HG03025 (cell line): ENCODE measurements around the gene AMPD3.
A peak's percentile ranks its signal among the peaks of the same experiment; 100 is the strongest.

Source experiments
- ATAC-seq: cut with Tn5 transposase; IDR thresholded peaks from one replicate; pipeline ENCODE4 v1.9.1; 2021; ENCODE audit warnings: mild to moderate bottlenecking, moderate library complexity; ENCODE audit not compliant: unreplicated experiment, low FRiP score

Gene AMPD3

DNA sequence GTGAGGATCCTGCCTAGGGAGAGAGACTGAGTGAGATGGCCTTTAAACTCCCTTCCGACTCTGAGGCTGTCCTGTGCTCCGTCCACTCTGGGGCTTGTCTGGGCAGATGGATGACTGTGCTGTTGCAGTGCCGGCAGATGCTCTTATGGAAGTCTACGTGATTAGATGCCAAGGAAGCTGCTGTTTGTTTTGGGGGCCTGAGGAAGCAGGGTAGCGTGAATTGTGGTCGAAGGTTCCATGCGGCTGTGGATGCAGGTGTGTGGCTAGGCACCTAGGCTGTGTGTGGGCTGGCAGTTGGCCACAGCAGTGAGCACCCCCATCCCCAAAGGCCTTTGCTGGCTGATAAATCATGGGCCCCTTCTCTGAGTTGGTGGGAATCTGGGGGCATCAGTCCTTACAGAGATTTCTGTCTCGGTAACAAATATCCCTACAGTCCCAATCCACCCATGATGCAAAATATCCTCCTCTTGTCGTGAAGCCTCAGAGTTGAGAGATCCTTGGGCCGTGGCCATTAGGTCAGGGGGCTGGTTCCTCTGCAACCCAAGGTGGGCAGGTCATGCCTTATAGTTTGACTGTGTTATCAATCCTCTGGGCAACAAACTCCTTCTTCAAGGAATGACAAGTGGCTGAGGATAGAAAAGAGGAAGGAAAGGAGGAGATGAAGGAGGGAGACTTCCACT, 31.2 kb downstream of the AMPD3 start:
- no peak for ATAC-seq

DNA sequence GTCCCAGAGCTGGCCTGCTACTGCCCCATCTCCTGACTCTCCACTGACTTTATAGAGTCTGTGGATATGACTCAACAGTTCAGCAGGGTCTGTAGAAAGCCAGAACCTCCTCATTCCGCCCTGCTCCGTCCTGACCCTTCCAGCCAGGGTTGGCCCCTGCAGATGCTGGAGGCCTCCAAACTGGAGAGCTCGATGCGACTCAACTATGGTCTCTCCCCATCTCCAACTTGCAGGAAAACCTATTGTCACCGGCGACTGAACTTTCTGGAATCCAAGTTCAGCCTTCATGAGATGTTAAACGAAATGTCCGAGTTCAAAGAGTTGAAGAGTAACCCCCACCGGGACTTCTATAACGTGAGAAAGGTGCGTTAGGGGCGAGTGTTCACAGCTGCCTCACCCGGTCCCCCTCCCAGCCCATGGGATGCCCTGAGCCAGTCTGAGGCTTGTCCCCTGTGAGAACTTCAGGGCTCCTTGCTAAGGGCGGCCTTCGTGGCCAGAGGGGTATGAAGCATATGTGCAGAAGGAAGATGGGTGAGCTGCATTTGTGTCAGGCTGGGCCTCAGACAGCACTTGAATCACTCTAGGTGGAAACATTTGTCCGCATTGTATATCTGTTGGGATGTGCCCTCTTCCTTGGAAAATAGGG, 32.1 kb downstream of the AMPD3 start:
- no peak for ATAC-seq

DNA sequence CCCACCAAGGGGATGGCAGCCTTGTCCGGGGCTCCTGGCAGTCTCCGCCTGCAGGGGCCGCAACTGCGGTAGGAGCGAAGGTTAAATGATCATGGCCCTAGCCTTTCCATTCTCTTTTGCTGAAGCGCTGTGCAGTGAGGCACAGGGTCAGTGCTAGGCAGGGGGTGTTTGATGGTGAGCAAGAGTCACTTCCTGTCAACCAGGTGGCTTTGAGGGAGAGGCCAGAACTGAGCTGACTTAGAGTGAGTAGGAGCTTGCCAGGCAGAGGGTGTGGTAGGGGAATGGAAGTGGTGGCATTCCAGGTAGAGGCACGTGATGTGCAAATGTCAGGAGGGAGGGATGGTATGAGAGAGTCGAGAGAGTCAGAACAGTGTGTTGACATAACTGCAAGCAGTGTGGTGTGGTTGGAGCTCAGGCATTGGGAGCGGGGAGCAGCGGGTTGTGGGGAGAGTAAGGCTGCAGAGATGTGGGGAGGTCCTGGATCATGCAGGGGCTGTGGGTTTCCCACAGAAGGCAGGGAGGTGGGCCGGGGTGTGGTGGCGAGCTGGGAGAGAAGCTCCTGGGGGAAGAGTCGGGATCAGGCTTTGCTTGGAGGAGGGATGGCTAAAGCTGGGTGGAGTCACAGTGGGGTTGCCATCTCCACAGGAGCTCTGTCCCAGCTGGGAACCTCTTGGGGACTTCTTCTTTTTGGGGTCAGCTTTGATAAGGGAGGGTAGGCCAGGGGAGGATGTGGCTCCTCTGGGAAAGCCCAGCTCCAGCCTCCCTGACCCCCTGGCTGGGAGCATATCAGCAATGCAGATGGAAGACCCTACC, 33.3 kb downstream of the AMPD3 start:
- no peak for ATAC-seq

DNA sequence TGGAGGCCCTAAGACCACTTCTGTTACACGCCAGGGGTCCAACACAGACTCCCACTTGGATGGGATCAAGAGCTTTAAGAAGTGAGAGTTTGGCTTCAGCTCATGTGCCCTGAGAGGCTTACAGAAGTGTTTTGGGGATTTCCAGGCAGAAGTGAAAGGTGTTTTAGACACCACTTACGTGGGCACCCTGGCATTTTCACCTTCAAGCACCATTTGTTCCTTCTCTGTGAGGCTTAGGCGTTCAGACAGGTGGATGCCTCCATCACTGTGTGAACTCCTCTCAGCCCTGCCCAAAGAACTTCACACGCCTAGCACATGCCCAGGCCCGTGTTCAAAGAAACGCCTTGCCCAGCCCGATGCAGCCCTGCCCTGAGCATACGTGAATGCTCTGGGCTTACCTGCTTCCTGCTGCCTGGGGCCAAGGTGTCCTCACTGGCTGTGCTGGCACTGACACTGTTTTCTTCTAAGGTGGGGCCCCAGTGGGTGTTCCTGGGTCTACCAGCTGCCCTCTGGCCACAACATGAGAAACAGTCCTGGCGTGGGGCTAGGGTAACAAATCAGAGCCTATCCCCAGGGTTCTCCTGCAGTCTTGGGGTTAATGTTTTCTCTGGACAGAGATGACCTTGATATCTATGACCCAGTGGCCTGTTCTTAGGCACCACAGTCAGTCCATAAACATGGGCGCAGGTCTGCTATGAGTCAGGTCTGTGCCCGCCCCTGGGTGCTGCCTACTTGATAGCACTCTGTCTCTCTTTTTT, 34.0 kb downstream of the AMPD3 start:
- ATAC-seq, result peak; percentile 51

DNA sequence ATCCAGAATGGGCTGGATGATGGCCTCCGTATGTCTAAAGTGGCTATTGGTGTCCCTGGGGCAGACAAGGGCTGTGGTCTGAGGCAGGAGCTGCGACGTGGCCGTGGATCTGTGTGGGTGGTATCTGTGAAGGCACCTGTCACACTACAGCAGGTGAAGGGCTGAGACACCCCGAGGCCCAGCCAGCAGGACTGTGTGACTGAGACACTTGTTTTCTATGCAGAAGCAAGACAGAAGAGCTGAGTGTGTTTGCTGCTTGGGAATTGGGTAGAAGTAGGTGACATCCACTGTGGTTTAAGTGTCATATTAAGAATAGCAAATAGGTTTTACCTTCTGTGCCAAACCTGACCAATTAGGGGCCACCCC, 35.0 kb downstream of the AMPD3 start:
- no peak for ATAC-seq

DNA sequence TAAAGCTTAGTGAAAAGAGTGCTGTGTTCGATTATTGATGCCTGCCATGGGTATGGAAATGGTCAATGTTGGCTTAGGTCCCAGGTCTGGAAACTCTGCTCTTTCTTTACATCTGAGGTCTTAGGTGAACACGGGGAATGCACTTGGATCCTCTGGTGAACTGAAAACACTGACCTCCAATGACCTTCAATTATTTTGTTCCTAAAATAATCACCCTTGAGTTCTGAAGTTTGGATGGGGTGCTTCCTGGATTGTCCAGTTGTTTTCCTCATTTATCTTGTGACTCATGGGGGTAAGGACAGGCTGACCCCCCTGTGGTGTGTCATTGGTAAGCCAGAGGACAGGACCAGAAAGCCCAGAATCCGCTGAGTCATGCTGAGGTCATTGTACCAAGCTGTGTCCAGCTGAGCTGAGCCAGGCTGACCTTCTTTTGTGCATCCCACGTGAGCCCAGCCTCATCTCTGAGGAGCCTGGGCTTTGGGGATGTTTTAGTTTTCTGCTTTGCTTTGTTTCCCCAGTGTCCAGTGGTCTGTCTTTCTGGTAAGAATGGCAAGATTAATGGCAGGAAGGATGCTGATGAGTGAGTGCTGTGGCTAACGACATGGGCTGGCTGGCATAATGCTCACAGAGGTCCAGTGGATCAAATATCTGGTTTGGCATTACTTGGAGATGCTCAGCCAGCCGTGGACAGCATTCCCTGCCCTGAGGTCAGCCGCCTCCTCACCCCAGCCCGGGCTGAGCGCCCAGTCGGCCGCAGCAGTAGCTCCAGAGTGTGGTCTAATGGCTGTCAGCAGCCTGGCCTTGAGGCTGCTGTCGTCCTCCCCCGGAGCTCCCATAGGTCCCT, 35.6 kb downstream of the AMPD3 start:
- ATAC-seq, result no peak

DNA sequence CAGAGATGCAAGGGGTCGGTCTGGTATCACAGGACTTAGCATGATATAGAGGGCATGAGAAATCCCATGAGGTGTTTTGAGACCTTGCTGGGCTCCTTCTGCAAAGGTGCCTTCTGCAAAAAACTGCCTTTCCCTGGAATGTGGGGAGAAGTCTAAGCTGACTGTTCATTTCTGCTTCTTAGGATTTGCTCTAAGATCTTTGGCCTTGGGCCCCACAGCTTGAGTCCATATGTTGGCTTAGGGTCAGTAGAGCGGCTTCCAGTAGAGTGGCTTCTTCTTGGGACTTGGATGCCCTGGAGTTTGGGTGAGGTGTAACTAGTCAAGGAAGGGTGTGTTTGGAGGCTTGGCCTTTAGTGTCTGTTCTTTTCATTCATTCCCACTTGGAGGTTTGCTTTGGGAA, 37.0 kb downstream of the AMPD3 start:
- no peak for ATAC-seq

DNA sequence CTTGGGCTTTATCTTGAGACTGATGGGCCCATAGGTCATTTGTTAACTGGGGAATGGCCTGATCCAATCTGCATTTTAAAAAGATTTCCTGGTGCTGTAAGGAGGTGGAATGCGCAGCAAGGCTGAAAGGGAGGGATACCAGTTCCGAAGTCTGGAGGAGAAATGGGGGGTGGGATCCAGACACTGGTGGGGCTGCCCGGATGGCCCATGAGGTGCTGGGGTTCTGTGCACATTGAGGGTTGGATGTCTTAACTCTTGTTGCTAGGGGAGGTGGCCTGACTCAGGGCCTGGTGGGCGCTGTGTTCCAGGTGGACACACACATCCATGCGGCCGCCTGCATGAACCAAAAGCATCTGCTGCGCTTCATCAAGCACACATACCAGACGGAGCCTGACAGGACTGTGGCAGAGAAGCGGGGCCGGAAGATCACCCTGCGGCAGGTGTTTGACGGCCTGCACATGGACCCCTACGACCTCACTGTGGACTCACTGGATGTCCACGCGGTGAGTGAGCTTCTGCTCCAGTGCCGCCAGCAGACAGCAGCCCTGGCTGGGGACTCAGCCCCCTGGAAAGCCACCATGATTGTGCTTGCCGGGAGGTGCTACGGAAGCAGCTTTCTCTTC, 38.1 kb downstream of the AMPD3 start:
- no peak for ATAC-seq

DNA sequence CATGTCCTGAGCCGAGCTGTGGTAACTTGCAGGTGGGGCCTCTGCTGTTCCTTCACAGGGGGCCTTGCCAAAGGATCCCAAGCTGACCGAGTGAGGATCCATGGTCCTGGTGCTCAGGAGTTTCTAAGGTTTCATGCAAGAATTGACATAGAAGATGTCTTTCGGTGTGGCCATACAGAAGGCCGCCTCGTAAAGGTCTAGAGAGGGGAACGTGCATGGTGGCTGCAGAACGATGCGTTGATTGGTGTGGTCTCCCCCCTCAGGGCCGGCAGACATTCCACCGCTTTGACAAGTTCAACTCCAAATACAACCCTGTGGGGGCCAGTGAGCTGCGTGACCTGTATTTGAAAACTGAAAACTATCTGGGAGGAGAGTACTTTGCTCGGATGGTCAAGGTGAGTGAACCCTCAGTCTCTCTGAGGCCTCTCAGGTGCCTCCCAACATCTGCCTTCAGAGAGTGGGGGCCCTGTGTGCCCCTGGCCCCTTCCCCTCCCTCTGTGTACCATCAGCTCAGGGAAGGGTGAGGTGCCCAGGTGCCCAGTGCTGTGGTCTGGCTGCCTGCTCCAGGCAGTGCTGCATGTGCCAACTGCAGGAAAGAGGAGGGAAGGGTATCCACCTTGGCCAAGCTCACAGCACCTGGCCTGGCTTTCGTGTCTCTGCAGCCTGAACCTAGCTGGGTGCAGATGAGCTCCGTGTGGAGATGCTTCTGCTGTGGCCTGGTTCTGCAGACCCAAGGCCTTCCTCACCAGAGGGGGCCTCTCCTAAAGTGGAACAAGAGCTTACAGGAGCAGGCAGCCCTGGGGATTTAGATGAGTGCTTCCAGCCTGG, 39.8 kb downstream of the AMPD3 start:
- ATAC-seq, result no peak

DNA sequence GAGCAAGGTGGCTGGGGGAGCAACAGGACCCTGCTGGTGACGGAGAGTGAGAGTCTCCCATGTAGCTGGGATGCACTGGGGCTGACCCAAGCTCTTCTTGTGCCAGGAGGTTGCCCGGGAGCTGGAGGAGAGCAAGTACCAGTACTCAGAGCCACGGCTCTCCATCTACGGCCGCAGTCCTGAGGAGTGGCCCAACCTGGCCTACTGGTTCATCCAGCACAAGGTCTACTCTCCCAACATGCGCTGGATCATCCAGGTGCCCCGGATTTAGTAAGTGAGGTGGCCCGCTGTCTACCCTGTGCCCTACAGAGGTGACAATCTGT, 40.4 kb downstream of the AMPD3 start:
- ATAC-seq, result no peak

DNA sequence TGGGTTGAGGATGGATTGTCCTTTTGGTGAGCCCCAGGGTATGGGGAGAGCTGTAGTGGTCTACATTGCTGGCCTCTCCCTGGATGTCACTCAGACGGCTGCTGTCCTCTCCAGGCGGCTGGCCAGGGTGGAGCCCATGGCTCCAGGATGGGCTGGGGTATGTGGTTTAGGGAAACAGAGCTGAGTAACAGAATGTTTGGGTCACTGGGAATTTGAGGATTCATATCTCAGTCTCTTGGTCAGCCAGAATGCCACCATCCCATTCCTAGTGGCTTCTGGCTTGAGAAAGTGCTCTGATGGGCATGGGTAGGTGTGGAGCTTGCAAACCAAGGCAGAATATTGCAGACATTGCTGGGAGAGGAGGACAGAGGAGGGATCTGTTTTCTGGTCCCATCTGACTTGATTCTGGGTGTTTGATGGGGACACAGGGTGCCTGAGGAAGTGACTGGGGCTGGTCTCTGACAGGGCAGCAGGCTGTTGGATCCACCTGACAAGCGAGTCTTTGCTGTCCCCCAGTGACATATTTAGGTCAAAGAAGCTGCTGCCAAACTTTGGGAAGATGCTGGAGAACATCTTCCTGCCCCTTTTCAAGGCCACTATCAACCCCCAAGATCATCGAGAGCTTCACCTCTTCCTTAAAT, 41.4 kb downstream of the AMPD3 start:
- ATAC-seq, result no peak

DNA sequence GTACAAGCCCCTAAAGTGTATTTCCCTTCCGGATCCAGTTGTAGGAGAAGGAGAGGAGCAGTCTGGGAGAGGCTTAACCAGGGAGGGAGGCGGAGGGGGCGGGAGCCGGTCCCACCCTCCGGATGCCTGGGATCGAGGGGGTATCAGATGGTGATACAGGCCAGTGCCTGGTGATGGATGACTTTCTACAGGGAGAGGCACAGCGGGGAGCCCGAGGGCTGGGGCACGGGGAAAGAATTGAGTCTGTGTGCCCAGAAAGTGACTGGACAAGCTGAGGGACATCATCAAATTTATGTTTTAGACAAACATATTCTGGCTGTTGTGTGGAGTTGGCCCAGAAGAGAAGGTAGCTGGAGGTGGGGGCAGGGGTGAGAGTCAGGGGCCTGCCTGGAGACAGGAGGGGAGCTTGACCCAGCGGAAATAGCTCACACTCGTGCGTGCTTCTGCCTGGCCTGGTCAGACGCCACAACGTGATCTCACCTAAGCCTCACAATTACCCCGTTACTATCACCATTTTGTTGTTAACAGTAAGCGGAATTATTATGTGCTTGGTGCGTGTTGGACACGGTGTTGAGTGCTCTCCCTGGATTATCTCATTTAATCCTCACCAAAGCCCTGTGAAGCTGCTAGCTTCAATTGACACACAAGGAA, 42.4 kb downstream of the AMPD3 start:
- no peak for ATAC-seq

DNA sequence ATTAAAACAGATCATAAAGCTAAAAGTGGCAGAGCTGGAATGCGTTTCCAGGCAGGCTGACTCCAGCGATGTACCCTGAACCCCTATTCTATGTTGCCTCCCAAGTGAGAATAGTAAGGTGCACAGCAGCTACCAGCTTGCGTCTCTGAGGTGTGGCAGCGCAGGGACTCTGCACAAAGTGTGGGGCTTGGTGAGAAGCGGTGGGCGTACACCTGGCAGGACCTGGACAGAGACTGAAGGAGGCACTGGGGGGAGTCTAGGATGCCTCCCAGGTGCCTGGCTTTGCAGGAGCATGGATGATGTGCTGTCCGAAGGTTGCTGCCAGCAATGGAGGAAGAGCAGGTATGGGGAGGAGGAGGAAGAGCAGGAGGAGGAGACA, 42.9 kb downstream of the AMPD3 start:
- ATAC-seq, result no peak

DNA sequence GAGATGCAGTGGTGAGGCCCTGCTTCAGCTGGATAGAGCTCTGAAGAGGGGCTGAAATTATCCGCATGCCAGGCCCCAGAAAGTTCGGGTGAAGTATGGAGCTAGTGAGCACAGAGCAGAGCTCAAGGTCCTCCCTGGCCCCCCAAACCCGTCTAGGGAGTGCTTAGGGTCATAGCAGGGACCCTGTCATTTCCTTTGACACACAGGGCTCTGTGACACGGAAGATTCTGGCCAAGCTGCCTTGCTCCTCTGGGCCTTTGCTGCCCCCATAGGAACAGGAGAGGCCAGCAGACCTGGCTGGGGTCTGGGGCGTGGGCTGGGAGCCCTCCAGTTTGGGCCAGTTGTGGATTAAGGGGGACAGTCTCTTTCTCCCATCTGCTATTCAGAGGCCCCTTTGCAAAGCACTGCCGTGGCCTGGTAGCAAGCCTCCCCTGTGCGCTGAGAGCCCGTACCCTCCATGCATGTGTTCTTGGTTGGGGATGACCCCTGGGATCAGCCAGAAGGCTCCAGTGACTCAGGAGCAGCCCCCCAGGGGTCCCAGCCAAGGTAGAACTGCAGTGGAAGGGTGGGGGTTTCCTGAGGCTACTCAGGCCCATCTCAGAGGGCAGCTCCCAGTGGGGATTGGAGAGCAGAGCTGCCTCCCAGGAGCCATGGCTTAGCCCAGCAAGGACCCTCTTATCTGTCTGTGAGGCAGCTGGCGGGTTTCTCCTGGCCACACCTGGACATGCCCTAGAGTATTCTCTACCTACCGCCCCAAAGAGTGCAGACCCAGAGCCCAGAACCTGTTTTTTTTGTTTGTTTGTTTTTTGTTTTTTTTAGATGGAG, 43.6 kb downstream of the AMPD3 start:
- no peak for ATAC-seq

DNA sequence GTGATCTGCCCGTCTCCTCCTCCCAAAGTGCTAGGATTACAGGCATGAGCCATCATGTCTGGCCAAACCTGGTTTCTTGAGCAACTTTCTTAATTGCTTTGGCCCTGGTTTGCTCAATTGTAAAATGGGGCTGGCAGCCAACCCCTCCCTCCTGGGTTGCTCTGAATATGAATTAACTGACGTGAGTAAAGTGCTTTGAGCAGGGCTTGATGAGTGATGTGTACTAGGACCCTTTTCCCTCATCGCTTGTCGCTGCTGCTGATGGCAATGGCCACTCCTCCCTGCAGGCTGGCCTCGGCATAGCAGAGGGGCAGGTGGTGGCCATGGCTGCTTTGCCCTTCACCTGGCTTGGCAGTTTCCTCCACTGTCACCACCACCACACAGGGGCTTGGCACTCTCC, 44.4 kb downstream of the AMPD3 start:
- ATAC-seq, result no peak

DNA sequence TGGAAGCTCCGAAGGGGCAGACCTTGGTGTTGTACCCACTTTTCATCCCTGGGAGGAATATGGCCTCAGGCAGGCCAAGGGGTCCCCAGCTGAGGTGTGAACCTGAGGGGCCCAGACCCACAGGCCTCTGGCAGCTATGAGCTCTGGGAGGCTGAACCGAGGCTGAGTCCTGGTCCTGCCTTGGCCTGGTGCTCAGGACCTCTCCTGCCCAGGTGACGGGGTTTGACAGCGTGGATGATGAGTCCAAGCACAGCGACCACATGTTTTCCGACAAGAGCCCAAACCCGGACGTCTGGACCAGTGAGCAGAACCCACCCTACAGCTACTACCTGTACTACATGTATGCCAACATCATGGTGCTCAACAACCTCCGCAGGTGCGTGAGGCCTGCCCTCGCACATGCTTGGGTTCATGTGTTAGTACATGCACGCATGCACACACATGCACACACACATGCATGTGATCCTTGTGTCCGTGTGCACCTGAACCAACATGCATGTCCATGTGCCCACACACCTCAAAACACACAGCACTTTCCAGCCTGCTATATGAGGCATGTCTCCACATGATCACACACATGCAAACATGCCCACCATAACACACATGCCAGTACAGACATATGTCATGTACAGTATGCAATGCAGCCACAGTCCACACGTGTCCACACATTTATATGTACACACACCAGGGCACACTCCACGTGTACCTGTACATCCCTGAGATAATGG, 45.0 kb downstream of the AMPD3 start:
- no peak for ATAC-seq
